Motor neuron (in vitro differentiated cells): ENCODE data around the gene INS. TPM values are rescaled to one million over a fixed set of nuclear protein-coding genes. Genes with fewer than 3 reads are reported as not detected.

Source experiments
- ATAC-seq, 8 experiments: fragments of 200-7000 bp; cut with Tn5 transposase; replicated peaks in 6 of 8; 2 replicates each; pipeline ENCODE4 v1.8.0; 2021; ENCODE audit warnings: mild to moderate bottlenecking in 8 of 8, moderate library complexity in 8 of 8
- H3K27ac ChIP-seq, 2 donors: fragments of 250-450 bp; sonication (Bioruptor Pico); 2 replicates each; pipeline ENCODE4 v1.9.0; 2021; ENCODE audit warnings: antibody characterized with exemption in 2 of 2, mild to moderate bottlenecking in 2 of 2, moderate library complexity in 1 of 2
- H3K4me1 ChIP-seq, 2 donors: fragments of 250-450 bp; sonication (Bioruptor Pico); replicated peaks in 1 of 2; 2 replicates each; pipeline ENCODE4 v1.6.1; 2021; ENCODE audit warnings: antibody characterized with exemption in 2 of 2, mild to moderate bottlenecking in 2 of 2, moderate library complexity in 1 of 2
- H3K4me3 ChIP-seq, 5 donors: fragments of 250-450 bp; sonication (Bioruptor Pico); 2 replicates each; pipeline ENCODE4 v1.9.0; 2021; ENCODE audit warnings: antibody characterized with exemption in 5 of 5, mild to moderate bottlenecking in 5 of 5, moderate library complexity in 4 of 5
- WGBS, 10 experiments: fragments of 450-650 bp; shearing (Covaris generic); methylation state at CpG; one replicate each; pipeline ENCODE4 v1.0.0; 2022; 5-methylcytosine and 5-hydroxymethylcytosine counted together
- in situ Hi-C, 9 experiments: fragments of 400-800 bp; cut with MboI; loops; one replicate each; pipeline ENCODE4 v1.15.0; 2021; ENCODE audit warnings: low sequenced_read_pairs in 9 of 9, low pct_unique_long_range_greater_than_20kb in 2 of 9; ENCODE audit not compliant: unreplicated experiment in 9 of 9
- total RNA-seq, 8 experiments: library from RNA; unstranded; fragments of 300-600 nt; gene quantifications; 2 replicates each; pipeline versions ENCODE4 v1.2.3 to v1.2.4, GENCODE V29; 2022

Gene INS
- not detected for total RNA-seq

GRCh38 chr11:2160736-2161259, at the start of gene INS:
INS (minus strand) TSS chr11:2161209; CDS start chr11:2160971, 238 bp downstream.
- no peak within 1 kb of the TSS for H3K27ac ChIP-seq
- in situ Hi-C loops, result loop anchor here in 5 of 9 experiments (25.0 kb wide), 4 partner anchors 273 to 523 kb away; partner anchors contain the start of genes KRTAP5-5 (in 1 of the 5), KRTAP5-6 (in 1 of the 5) and PRR33 (in 1 of the 5)
- no peak within 1 kb of the TSS for H3K4me3 ChIP-seq
- no peak for ATAC-seq
- H3K4me1 ChIP-seq, result no peaks in the 10 kb centered on the region
- WGBS, 10 experiments, result 40 to 80% methylated on average over 1 to 3 of the region's 13 CpGs; no CpG with 5 or more reads in 8 of the 10 experiments

DNA sequence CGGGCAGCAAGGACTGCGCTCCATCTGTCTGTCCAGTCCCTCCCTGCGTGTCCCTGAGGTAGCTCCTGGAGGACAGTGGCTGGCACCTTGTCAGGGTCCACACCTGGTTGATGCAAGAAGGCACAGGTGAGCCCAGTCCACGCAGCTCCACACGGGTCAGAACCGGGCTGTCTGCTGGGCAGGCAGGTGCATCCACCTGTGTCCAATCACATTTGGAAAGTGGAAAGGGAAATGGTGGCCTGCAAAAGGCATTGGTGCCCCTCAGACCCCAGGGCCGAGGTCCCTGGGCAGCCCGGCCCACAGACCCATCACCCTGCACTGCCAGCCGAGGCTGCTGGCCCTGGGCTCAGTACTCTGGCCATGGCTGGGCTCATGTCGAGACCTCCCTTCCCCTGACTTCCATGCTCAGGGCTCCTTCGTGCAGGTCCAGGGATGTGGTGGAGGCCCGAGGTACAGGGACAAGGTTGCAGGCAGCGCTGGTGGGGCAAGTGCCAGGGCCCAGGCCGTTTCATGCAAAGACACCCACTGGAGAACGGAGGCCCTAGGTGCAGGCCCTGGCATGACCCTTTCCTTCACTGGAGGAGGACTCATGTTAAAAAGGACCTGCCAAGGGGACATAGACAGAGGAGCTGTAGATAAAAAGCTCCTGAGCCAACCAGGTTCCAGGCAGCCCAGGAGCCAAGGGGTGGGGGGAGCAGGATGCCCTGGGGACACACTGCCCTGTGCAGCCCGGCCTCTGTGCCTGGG, 49.5 kb upstream of the INS start:
- WGBS, 10 experiments, result 50 to 100% (median 83%) methylated on average over 1 to 5 of the region's 16 CpGs; no CpG with 5 or more reads in 5 of the 10 experiments
- peak in 1 of 8 experiments; percentile 0 for ATAC-seq
- no peak overlapping the region for H3K4me3 ChIP-seq
- peaks cover 18 to 31% of the 10 kb centered on the region in 2 donors for H3K4me1 ChIP-seq
- in situ Hi-C loops, result loop anchor here in 2 of 9 experiments (25.0 kb wide), 2 partner anchors 202 to 302 kb away; partner anchors contain the start of gene TSSC4 (in 1 of the 2)
- H3K27ac ChIP-seq, result peak overlapping the region in 1 of 2 donors; percentile 20

DNA sequence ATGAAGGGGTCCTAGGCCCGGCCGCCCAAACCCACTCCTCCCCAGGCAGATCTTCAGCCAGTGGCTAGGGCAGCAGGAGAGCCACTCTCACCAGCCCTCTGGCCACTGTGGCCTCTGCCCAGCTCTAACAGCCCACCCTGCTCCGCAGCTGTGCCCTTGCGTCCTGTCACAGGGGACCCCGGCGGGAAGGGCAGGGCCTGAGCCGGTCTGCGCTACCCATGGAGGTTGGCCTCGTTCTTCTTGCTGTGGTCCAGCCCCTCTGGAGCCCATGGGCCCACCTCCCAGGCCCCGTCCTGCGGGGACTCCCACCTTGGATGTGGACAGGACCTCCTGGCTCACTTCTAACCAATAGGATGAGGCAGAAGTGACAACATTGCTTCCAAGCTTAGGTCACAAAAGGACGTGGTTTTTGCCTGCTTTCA, 48.9 kb upstream of the INS start:
- Histone ChIP-seq H3K4me1 (peaks cover 18 to 31% of the 10 kb centered on the region in 2 donors), H3K4me3 (no peak overlapping the region), H3K27ac (no peak overlapping the region)
- in situ Hi-C loops, result loop anchor here in 2 of 9 experiments (10.0 to 25.0 kb wide), 3 partner anchors 85 to 302 kb away; partner anchors contain the start of gene TSSC4 (in 1 of the 2)
- no peak for ATAC-seq
- 53% methylated on average over 6 of the region's 12 CpGs; no CpG with 5 or more reads in 9 of the 10 experiments for WGBS, 10 experiments

DNA sequence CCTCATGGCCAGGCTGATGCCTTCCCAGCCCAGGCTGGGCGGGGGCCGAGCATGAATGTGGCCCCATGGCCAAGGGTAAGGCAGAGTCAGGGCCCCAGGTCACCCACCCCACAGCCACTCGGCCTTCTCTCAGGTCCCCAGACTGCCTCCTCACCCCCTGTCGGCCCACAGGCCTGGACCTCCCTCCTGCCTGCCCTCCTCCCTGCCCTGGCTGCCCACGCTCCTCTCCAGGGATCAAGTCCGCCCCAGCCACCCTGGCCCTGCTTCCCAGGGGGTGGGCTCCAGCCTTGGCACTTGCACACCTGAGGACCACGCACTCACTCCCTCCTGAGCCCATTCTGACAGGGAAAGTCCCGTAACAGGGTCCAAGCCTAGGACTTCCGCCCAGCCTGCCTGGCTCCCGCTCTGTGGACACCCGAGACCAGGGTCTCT, 48.4 kb upstream of the INS start:
- ATAC-seq, result no peak
- H3K4me3 ChIP-seq, result no peak overlapping the region
- H3K4me1 ChIP-seq, result peaks cover 18 to 31% of the 10 kb centered on the region in 2 donors
- in situ Hi-C loops, result loop anchor here in 2 of 9 experiments (10.0 to 25.0 kb wide), 3 partner anchors 85 to 303 kb away; partner anchors contain the start of gene TSSC4 (in 1 of the 2)
- H3K27ac ChIP-seq, result no peak overlapping the region
- 90% methylated on average over 3 of the region's 11 CpGs; no CpG with 5 or more reads in 9 of the 10 experiments for WGBS, 10 experiments

GRCh38 chr11:2208691-2209369, 47.8 kb upstream of the INS start:
- Histone ChIP-seq H3K4me1 (peaks cover 17 to 31% of the 10 kb centered on the region in 2 donors), H3K4me3 (no peak overlapping the region), H3K27ac (no peak overlapping the region)
- 80 to 90% (median 88%) methylated on average over 1 to 6 of the region's 24 CpGs; no CpG with 5 or more reads in 6 of the 10 experiments for WGBS, 10 experiments
- peak in 3 of 8 experiments; percentile 52 to 69 (median 56) for ATAC-seq
- in situ Hi-C loops, result loop anchor here in 2 of 9 experiments (10.0 to 25.0 kb wide), 3 partner anchors 86 to 303 kb away; partner anchors contain the start of gene TSSC4 (in 1 of the 2)

- WGBS, 10 experiments, result 4 to 100% (median 67%) methylated on average over 1 to 10 of the region's 24 CpGs; no CpG with 5 or more reads in 3 of the 10 experiments
- ATAC-seq, result peak in 2 of 8 experiments; percentile 87 to 88
- in situ Hi-C loops, result loop anchor here in 2 of 9 experiments (10.0 to 25.0 kb wide), 3 partner anchors 87 to 304 kb away; partner anchors contain the start of gene TSSC4 (in 1 of the 2)
Measured at GRCh38 chr11:2207773-2208621, 47.0 kb upstream of the INS start.

DNA sequence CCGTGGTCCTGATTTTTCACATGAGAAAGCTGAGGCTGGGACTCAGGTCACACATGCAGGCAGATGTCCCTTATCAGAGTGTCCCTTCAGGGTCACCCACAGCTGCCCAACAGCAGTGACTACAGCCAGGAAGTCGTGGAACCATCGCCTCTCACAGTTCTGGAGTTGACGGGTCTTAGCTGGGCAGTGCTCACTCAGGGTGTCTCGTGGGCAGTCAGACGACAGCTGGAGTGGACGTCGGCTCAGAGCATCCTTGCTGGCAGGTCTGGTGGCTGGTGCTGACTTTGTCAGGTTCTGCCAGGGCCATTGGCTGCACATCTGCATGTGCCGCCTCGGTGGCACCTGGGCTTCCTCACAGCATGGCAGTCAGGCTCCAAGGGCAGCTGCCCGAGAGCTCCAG, 46.2 kb upstream of the INS start:
- 17 to 90% (median 86%) methylated on average over 2 to 8 of the region's 11 CpGs; no CpG with 5 or more reads in 7 of the 10 experiments for WGBS, 10 experiments
- no peak overlapping the region for H3K27ac ChIP-seq
- H3K4me3 ChIP-seq, result no peak overlapping the region
- H3K4me1 ChIP-seq, result peaks cover 5 to 18% of the 10 kb centered on the region in 2 donors
- no peak for ATAC-seq
- in situ Hi-C loops, result loop anchor here in 2 of 9 experiments (10.0 to 25.0 kb wide), 3 partner anchors 88 to 305 kb away; partner anchors contain the start of gene TSSC4 (in 1 of the 2)

More at GRCh38 chr11:2207773-2208621, 47.0 kb upstream of the INS start:
- no peak overlapping the region for H3K4me3 ChIP-seq
- no peak overlapping the region for H3K27ac ChIP-seq
- peaks cover 9 to 24% of the 10 kb centered on the region in 2 donors for H3K4me1 ChIP-seq

- in situ Hi-C loops, result loop anchor here in 2 of 9 experiments (10.0 to 25.0 kb wide), 3 partner anchors 89 to 306 kb away; partner anchors contain the start of gene TSSC4 (in 1 of the 2)
- no peak overlapping the region for H3K27ac ChIP-seq
- H3K4me1 ChIP-seq, result peaks cover 4 to 14% of the 10 kb centered on the region in 2 donors
- 6 to 77% (median 59%) methylated on average over 1 to 8 of the region's 12 CpGs; no CpG with 5 or more reads in 4 of the 10 experiments for WGBS, 10 experiments
- H3K4me3 ChIP-seq, result no peak overlapping the region
- ATAC-seq, result no peak
Measured at GRCh38 chr11:2205981-2206690, 45.1 kb upstream of the INS start.

- no peak overlapping the region for H3K27ac ChIP-seq
- H3K4me1 ChIP-seq, result peaks cover 0 to 6% of the 10 kb centered on the region in 2 donors
- no peak for ATAC-seq
- H3K4me3 ChIP-seq, result no peak overlapping the region
- WGBS, 10 experiments, result no CpG with 5 or more reads among the region's 1 CpG
- in situ Hi-C loops, result loop anchor here in 2 of 9 experiments (10.0 to 25.0 kb wide), 3 partner anchors 90 to 307 kb away; partner anchors contain the start of gene TSSC4 (in 1 of the 2)
Measured at GRCh38 chr11:2205214-2205720, 44.3 kb upstream of the INS start.

DNA sequence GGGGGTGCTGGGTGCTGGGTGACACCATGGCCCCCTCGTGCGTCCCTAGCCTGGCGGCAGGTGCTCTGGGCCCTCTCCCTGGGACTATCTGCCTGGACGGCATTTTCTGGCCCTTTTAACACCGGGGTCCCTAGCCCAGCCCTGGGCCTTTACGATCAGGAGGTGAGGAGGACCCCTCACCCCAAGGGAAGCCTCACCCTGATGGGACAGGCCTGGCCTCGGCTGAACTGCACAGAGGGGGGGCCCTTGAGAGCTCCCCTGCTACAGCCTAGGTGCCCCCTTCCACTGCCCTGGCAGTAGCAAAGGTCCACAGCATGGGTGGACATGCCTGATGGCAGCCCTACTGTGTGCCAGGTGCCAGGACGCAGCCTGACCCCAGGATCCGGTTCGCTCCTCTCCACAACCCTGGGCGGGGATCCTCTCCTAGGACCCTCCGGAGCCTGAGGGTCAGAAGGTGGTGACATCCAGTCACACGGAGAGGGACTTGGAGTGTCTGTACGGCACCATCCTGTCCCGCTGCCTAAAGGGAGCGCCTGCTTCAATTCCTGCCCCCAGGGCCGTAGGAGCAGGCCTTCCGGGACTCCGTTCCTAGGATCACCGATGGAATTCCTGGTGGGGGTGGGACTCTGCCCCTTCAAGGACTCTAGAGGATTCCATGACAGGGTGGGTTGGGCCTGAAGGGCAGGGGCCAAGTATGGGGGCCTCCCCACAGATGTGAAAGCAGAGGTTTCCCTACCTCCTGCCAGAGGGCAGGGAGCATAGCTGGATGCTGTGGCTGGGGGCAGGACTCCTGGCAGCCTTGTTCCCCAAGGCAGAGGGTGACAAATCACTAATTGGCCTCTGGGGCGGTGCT, 43.6 kb upstream of the INS start:
- WGBS, 10 experiments, result no CpG with 5 or more reads among the region's 21 CpGs

More for the DNA sequence above, 43.6 kb upstream of the INS start:
- H3K4me1 ChIP-seq, result no peaks in the 10 kb centered on the region
- H3K27ac ChIP-seq, result no peak overlapping the region
- no peak overlapping the region for H3K4me3 ChIP-seq
- in situ Hi-C loops, result loop anchor here in 2 of 9 experiments (10.0 to 25.0 kb wide), 3 partner anchors 90 to 308 kb away; partner anchors contain the start of gene TSSC4 (in 1 of the 2)
- ATAC-seq, result peak in 1 of 8 experiments; percentile 23
